ENCODE data around the gene PDSS2.
"Not testable (repeated sequence)": the region's sequence is repeated elsewhere in the genome, so short reads cannot be mapped to it uniquely, and the experiment has no call there.

The PDSS2 gene

DNA sequence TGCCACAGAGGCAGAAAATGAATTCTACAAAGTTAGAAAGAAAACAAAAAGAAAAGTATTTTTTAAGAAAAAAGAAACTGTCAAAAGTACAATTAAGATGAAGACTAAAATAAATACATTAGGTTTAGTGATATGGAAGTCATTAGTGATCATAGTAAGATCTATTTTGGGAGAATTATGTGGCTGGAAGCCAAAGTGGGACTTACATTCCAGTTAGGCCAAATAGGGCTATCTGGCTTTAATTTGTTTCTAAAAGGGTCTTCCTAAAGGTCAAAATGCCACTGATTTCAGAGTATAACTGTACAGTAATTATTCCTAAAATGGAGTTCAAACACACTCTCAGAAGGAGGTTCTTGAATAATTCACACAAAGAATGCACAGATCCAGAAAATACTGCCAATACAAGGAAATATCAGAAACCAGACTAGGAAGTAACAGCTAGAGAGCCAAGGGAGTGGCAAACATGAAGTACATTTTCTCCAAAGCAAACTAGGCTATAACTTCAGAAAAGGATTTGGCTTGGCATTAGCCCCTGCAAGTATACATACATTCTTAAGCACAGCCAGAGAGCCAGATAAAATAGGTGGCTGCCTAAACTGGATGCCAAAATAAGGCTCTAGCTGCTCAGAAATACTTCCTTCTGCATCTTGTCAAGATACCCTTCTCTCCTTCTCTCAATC, 45.3 kb downstream of the PDSS2 start:
- no peak for DNase-seq

DNA sequence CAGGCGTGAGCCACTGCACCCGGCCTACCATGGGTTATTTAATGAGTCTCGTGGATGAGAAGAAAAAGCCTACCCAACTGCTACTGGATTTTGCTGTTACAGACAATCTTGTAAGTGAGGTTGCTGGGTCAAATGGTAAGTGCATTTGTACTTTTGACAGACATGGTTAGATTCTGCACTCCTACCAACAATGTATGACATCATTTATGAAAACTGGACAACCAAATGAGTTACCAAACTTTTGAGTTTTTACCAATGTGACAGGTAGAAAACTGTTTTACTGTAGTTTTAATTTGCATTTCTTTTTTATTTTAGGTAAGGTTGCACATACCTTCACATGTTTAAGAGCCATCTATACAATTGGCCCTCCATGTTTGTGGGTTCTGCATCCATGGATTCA, 48.2 kb downstream of the PDSS2 start:
- DNase-seq = no peak

- DNase-seq = no peak
Measured at GRCh38 chr6:107409942-107410341, 49.4 kb downstream of the PDSS2 start.

DNA sequence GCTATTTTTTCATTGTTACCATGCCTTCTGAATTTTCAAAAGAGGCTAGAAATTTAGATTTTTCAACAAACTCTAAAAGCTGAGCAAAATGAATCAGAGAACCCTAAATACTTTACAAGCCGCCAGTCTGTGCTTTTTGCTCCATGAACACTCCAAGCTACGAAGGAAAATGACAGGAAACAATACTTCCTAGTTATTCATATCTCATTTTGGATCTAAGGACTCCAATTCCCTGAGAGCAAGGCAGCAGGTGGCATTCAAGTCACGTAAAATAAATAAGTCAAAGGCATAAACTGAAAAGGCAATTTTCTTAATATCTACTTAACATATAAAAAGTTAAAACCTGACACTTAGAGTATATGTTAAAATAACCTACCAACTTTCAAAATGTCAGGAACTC, 50.6 kb downstream of the PDSS2 start:
- DNase-seq = no peak

DNA sequence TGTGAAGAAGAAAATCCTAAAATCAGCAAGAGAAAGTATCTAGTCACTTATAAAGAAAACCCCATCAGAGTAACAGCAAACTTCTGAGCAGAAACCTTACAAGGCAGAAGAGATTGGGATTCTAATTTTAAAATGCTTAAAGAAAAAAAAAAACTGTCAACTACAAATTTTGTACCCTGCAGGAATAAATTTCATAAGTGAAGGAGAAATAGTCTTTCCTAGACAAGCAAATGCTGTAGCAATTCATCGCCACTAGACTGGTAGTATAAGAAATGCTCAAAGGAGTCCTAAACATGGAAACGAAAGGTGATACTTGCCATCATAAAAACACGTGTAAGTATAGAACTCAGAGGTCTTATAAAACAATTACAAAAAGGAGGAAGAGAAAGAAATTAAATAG, 54.4 kb downstream of the PDSS2 start:
- no peak for DNase-seq

DNA sequence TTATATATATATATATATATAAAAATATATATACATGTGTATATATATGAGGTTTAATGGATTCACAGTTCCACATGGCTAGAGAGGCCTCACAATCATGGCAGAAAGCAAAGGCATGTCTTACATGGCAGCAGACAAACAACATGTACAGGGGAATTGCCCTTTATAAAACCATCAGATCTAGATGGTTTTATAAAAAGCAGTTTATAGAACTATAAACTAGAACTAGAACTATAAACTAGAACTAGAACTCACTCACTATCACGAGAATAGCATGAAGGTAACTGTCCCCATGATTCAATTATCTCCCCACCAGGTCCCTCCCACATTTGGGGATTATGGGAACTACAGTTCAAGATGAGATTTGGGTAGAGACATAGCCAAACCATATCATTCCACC, 56.8 kb downstream of the PDSS2 start:
- no peak for DNase-seq

DNA sequence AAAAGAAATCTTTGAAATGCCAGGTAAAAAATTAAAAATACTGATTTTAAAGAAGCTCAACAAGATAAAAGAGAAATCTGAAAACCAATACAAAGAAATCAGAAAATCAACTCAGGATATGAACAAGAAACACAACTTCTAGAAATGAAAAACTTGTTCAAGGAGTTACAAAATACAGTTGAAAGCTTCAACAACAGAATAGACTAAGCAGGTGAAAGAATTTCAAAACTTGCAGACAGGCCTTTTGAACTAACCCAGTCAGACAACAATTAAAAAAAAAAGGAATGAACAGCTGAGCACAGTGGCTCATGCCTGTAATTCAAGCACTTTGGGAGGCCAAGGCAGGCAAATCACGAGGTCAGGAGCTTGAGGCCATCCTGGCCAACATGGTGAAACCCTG, 57.8 kb downstream of the PDSS2 start:
- no peak for DNase-seq

- no peak for DNase-seq
Measured at GRCh38 chr6:107400616-107401147, 58.7 kb downstream of the PDSS2 start.

DNA sequence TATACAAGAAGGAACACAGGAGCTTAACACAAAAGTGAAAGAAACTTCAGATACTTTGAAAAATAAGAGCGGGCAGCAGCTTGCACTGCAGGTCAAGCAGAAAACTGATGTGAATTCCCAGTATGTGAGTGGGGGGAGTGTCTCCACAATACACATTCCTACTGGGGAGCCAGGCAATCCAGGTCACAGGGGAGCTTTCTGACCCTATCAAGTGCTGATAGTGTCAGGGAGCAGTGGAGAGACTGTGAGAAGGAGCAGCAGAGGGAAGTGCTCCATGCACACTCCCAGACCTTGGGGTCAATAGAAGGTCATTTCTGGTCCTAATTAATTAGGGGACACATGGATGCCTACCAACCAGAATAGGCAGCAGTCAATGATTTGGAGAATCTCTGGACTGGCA, 59.4 kb downstream of the PDSS2 start:
- DNase-seq = no peak

GRCh38 chr6:107398001-107398400, 61.4 kb downstream of the PDSS2 start:
- DNase-seq = no peak

GRCh38 chr6:107396211-107396610, 63.2 kb downstream of the PDSS2 start:
- DNase-seq = no peak

DNA sequence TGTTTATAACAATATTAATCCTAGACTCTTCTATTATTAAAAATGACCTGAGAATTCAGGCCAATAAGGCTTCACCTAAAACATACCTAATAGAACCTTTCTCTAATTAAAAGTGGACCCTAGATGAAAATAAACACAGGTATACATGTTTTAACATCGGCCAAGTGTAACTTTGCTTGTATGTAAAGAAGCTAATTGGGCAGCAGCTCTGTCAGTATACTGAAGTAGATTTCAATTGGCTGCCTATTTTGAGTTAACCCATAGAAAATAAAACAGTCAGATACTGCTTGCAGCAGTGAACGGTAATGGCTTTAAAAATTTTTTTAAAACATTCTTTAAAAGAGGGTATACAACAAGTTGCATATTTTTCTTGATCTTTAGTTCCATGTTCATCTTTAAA, 67.3 kb downstream of the PDSS2 start:
- DNase-seq = no peak

DNA sequence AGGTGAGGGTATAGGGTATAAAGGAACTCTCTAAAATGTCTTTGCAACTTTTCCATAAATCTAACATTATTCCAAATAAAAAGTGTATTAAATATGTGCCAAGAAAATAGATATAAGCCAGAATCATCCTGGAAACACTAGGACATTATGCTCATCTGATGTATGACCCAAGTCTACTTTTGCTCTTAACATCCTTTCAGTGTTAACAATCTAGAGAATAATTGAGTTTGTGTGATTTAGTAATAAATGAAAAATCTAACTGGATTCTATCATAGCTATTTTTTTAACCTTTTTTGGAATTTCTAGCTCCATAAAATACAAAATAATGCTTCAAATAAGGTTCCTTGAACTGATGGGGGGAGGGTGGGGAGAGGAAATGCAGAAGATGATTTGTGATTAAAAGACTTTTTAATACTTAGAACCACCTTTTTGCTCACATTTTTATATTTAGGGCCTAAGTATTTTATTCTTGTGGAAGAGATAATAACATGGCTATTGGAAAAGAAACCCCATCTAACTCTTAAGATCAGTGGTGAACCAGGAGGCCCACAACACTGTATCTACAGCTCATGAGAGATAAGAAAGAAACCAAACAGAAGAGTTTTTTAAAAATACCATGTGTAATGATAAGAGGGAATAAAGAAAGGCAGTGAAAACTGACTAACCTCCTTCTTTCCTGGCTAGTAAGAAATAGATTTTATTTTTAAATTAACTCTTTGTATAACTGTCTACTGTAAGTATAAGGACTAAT, 68.5 kb downstream of the PDSS2 start:
- no peak for DNase-seq

DNA sequence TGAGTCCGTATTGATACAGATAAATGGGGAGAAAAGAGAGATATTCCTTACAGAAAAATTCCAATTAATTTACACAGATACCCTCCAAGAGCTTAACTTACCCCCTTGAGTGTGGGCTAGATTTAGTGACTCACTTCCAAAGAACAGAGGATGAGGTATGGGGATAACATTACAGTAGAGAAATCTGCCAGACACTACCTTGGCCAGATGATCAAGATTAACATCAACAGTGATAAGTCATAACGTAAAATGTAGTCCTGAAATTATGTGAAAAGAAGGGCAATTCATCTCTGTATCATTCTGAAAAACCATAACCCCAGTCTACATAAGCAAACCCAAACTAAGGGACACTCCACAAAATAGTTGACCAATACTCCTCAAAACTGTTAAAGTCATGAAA, 69.3 kb downstream of the PDSS2 start:
- DNase-seq = no peak

GRCh38 chr6:107386904-107387303, 72.5 kb downstream of the PDSS2 start:
- no peak for DNase-seq

- no peak for DNase-seq
Measured at GRCh38 chr6:107386340-107386739, 73.0 kb downstream of the PDSS2 start.

DNA sequence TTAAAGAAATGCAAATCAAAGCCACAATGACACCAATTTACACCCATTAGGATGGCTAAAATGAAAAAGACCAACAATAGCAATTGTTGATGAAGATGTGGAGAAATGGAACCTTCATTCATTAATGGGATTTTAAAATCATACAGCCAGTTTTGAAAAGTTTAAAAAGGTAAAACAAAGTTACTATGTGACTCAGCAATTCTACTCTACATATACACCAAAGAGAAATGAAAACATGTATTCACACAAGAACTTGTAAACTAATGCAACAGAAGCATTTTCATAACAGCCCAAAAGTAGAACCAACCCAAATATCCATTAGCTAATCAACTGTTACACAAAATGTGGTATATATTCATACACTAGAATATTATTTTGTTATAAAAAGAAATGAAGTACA, 75.7 kb downstream of the PDSS2 start:
- no peak for DNase-seq

GRCh38 chr6:107374264-107374663, 85.1 kb downstream of the PDSS2 start:
- no peak for DNase-seq

DNA sequence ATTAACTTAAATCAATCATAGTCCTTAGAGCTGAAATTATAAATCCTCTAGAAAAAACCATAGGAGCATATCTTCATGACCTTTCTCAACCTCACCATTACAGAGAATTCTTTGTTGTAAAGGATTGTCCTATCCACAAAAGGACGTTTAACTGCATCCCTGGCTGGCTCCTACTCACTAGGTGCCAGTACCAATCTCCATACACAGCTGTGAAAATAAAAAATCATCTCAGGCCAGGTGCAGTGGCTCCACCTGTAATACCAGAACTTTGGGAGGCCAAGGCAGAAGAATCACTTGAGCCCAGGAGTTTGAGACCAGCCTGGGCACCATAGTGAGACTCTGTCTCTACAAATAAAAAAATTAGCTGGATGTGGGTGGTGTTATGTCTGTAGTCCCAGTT, 89.9 kb downstream of the PDSS2 start:
- DNase-seq = no peak

DNA sequence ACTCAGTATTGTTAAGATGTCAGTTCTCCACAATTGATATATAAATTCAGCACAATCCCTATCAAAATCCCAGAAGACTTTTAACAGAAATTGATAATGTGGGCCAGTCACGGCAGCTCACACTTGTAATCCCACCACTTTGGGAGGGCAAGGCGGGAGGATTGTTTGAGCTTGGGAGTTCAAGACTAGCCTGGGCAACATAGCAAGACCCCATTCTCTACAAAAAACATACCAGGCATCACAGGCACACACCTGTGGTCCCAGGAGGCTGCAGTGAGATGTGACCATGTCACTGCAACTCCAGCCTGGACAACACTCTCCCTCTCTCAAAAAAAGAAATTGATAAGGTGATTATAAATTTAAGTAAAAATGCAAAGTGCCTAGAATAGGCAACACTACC, 90.9 kb downstream of the PDSS2 start:
- no peak for DNase-seq

DNA sequence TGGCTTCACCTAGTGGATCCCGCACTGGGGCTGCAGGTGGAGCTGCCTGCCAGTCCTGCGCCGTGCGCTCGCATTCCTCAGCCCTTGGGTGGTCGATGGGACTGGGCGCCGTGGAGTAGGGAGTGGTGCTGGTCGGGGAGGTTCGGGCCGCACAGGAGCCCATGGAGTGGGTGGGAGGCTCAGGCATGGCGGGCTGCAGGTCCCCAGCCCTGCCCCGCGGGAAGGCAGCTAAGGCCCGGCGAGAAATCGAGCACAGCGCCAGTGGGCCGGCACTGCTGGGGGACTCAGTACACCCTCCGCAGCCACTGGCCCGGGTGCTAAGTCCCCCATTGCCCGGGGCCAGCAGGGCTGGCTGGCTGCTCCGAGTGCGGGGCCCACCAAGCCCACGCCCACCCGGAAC, 95.2 kb downstream of the PDSS2 start:
- DNase-seq = not testable (repeated sequence)

- DNase-seq = no peak
Measured at GRCh38 chr6:107361753-107362604, 97.4 kb downstream of the PDSS2 start.

GRCh38 chr6:107360476-107360875, 98.9 kb downstream of the PDSS2 start:
- no peak for DNase-seq

GRCh38 chr6:107357842-107358241, 101.5 kb downstream of the PDSS2 start:
- DNase-seq = no peak

All from NCI-H2107 (cell line).